ENCODE measurements around the gene AFAP1. TPM values are rescaled to one million over a fixed set of nuclear protein-coding genes. Genes with fewer than 3 reads are reported as not detected.

Gene AFAP1
- polyA plus RNA-seq, 2 donors: 2.0 to 4.0 TPM

- H3K9me3 ChIP-seq (ENCODE audit: control insufficient read depth in 2 of 2, insufficient read depth in 1 of 2, low read depth in 1 of 2, low read length in 1 of 2): no peaks in the 10 kb centered on the region
- peak overlapping the region in 1 of 2 donors; percentile 26 for H3K27ac ChIP-seq (ENCODE audit: low read depth in 2 of 2, low read length in 1 of 2)
- no peak overlapping the region for H3K4me3 ChIP-seq (ENCODE audit: low read depth in 1 of 2, low read length in 2 of 2)
- no peaks in the 10 kb centered on the region for H3K4me1 ChIP-seq (ENCODE audit: control insufficient read depth in 2 of 2, insufficient read depth in 2 of 2, low read length in 1 of 2)
- peaks cover 0 to 27% of the 10 kb centered on the region in 2 donors for H3K36me3 ChIP-seq (ENCODE audit: control insufficient read depth in 2 of 2, insufficient read depth in 2 of 2, low read length in 1 of 2)
- 88 to 89% methylated on average over 11 of the region's 11 CpGs for WGBS, 2 donors
- H3K27me3 ChIP-seq (ENCODE audit: control insufficient read depth in 1 of 2, insufficient read depth in 2 of 2, low read length in 2 of 2): no peaks in the 10 kb centered on the region
These were observed 173.6 kb downstream of the AFAP1 start for GRCh38 chr4:7766086-7766485.

- H3K27me3 ChIP-seq (ENCODE audit: control insufficient read depth in 1 of 2, insufficient read depth in 2 of 2, low read length in 2 of 2): no peaks in the 10 kb centered on the region
- no peaks in the 10 kb centered on the region for H3K9me3 ChIP-seq (ENCODE audit: control insufficient read depth in 2 of 2, insufficient read depth in 1 of 2, low read depth in 1 of 2, low read length in 1 of 2)
- H3K4me1 ChIP-seq (ENCODE audit: control insufficient read depth in 2 of 2, insufficient read depth in 2 of 2, low read length in 1 of 2): no peaks in the 10 kb centered on the region
- H3K36me3 ChIP-seq (ENCODE audit: control insufficient read depth in 2 of 2, insufficient read depth in 2 of 2, low read length in 1 of 2): peaks cover 0 to 27% of the 10 kb centered on the region in 2 donors
- 83 to 85% methylated on average over 12 of the region's 12 CpGs for WGBS, 2 donors
- H3K4me3 ChIP-seq (ENCODE audit: low read depth in 1 of 2, low read length in 2 of 2): no peak overlapping the region
- H3K27ac ChIP-seq (ENCODE audit: low read depth in 2 of 2, low read length in 1 of 2): no peak overlapping the region
These were observed 174.0 kb downstream of the AFAP1 start for GRCh38 chr4:7765666-7766065.

GRCh38 chr4:7764466-7764865 lies 175.2 kb downstream of the AFAP1 start:
- peaks cover 0 to 26% of the 10 kb centered on the region in 2 donors for H3K36me3 ChIP-seq (ENCODE audit: control insufficient read depth in 2 of 2, insufficient read depth in 2 of 2, low read length in 1 of 2)
- 87 to 88% methylated on average over 5 of the region's 5 CpGs for WGBS, 2 donors

GRCh38 chr4:7763788-7764187 lies 175.9 kb downstream of the AFAP1 start:
- Histone ChIP-seq H3K27ac (ENCODE audit: low read depth in 2 of 2, low read length in 1 of 2) (no peak overlapping the region), H3K4me3 (ENCODE audit: low read depth in 1 of 2, low read length in 2 of 2) (no peak overlapping the region), H3K9me3 (ENCODE audit: control insufficient read depth in 2 of 2, insufficient read depth in 1 of 2, low read depth in 1 of 2, low read length in 1 of 2) (no peaks in the 10 kb centered on the region), H3K36me3 (ENCODE audit: control insufficient read depth in 2 of 2, insufficient read depth in 2 of 2, low read length in 1 of 2) (peaks cover 0 to 22% of the 10 kb centered on the region in 2 donors), H3K27me3 (ENCODE audit: control insufficient read depth in 1 of 2, insufficient read depth in 2 of 2, low read length in 2 of 2) (no peaks in the 10 kb centered on the region), H3K4me1 (ENCODE audit: control insufficient read depth in 2 of 2, insufficient read depth in 2 of 2, low read length in 1 of 2) (no peaks in the 10 kb centered on the region)
- WGBS, 2 donors: 83 to 87% methylated on average over 10 of the region's 10 CpGs

More at GRCh38 chr4:7764466-7764865, 175.2 kb downstream of the AFAP1 start:
- H3K4me3 ChIP-seq (ENCODE audit: low read depth in 1 of 2, low read length in 2 of 2): no peak overlapping the region
- no peaks in the 10 kb centered on the region for H3K4me1 ChIP-seq (ENCODE audit: control insufficient read depth in 2 of 2, insufficient read depth in 2 of 2, low read length in 1 of 2)
- no peak overlapping the region for H3K27ac ChIP-seq (ENCODE audit: low read depth in 2 of 2, low read length in 1 of 2)
- H3K27me3 ChIP-seq (ENCODE audit: control insufficient read depth in 1 of 2, insufficient read depth in 2 of 2, low read length in 2 of 2): no peaks in the 10 kb centered on the region
- no peaks in the 10 kb centered on the region for H3K9me3 ChIP-seq (ENCODE audit: control insufficient read depth in 2 of 2, insufficient read depth in 1 of 2, low read depth in 1 of 2, low read length in 1 of 2)

DNA sequence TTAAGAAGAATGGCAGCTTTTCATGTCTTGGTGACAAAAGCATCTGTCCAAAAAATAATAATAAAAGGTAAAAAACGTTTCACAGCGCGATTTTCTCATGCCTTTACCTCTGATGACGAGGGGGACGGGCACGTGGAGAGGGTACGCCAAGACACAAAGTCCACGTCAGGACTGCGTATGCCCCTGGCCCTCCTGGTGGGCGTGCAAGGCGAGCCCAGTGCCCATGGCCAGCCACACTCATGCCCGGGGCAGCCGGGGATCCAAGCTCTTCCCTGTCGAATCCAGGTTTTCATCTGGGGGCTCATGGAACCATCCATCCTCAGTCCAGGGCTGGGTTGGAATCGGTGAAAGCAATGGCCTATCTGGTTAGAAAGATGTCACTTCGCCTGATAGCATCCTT lies 176.6 kb downstream of the AFAP1 start:
- Histone ChIP-seq H3K36me3 (ENCODE audit: control insufficient read depth in 2 of 2, insufficient read depth in 2 of 2, low read length in 1 of 2) (peaks cover 0 to 22% of the 10 kb centered on the region in 2 donors), H3K27ac (ENCODE audit: low read depth in 2 of 2, low read length in 1 of 2) (no peak overlapping the region), H3K27me3 (ENCODE audit: control insufficient read depth in 1 of 2, insufficient read depth in 2 of 2, low read length in 2 of 2) (no peaks in the 10 kb centered on the region), H3K4me3 (ENCODE audit: low read depth in 1 of 2, low read length in 2 of 2) (no peak overlapping the region), H3K4me1 (ENCODE audit: control insufficient read depth in 2 of 2, insufficient read depth in 2 of 2, low read length in 1 of 2) (no peaks in the 10 kb centered on the region), H3K9me3 (ENCODE audit: control insufficient read depth in 2 of 2, insufficient read depth in 1 of 2, low read depth in 1 of 2, low read length in 1 of 2) (no peaks in the 10 kb centered on the region)
- 91 to 93% methylated on average over 16 of the region's 16 CpGs for WGBS, 2 donors

- Histone ChIP-seq H3K4me1 (ENCODE audit: control insufficient read depth in 2 of 2, insufficient read depth in 2 of 2, low read length in 1 of 2) (no peaks in the 10 kb centered on the region), H3K4me3 (ENCODE audit: low read depth in 1 of 2, low read length in 2 of 2) (no peak overlapping the region), H3K27ac (ENCODE audit: low read depth in 2 of 2, low read length in 1 of 2) (peak overlapping the region in 1 of 2 donors; percentile 44), H3K36me3 (ENCODE audit: control insufficient read depth in 2 of 2, insufficient read depth in 2 of 2, low read length in 1 of 2) (peaks cover 0 to 22% of the 10 kb centered on the region in 2 donors), H3K9me3 (ENCODE audit: control insufficient read depth in 2 of 2, insufficient read depth in 1 of 2, low read depth in 1 of 2, low read length in 1 of 2) (no peaks in the 10 kb centered on the region), H3K27me3 (ENCODE audit: control insufficient read depth in 1 of 2, insufficient read depth in 2 of 2, low read length in 2 of 2) (no peaks in the 10 kb centered on the region)
- WGBS, 2 donors: 81 to 88% methylated on average over 15 of the region's 15 CpGs
These were observed 177.2 kb downstream of the AFAP1 start for GRCh38 chr4:7762376-7763030.

DNA sequence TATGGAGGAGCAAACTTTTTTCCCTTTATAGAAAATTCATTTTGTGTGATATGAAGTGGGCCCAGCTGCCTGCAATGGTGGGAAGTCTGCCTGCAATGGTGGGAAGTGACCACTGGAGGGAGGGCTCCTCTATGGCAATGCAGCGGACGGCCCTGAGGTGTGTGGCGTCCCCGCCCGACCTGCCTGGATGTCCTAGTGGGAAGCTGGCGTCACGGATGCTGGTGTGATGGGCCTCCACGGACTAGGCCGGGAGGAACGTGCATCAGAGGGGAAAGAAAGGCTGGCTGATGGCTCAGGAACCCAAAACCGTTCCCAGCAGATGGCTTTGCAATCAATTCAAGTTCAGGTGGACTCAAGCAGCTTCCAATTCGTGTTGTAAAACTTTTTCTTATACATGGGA lies 177.9 kb downstream of the AFAP1 start:
- Histone ChIP-seq H3K4me3 (ENCODE audit: low read depth in 1 of 2, low read length in 2 of 2) (no peak overlapping the region), H3K27me3 (ENCODE audit: control insufficient read depth in 1 of 2, insufficient read depth in 2 of 2, low read length in 2 of 2) (no peaks in the 10 kb centered on the region), H3K27ac (ENCODE audit: low read depth in 2 of 2, low read length in 1 of 2) (peak overlapping the region in 1 of 2 donors; percentile 44), H3K4me1 (ENCODE audit: control insufficient read depth in 2 of 2, insufficient read depth in 2 of 2, low read length in 1 of 2) (no peaks in the 10 kb centered on the region), H3K36me3 (ENCODE audit: control insufficient read depth in 2 of 2, insufficient read depth in 2 of 2, low read length in 1 of 2) (peaks cover 0 to 18% of the 10 kb centered on the region in 2 donors), H3K9me3 (ENCODE audit: control insufficient read depth in 2 of 2, insufficient read depth in 1 of 2, low read depth in 1 of 2, low read length in 1 of 2) (no peaks in the 10 kb centered on the region)
- 39 to 55% methylated on average over 12 of the region's 12 CpGs for WGBS, 2 donors

- Histone ChIP-seq H3K9me3 (ENCODE audit: control insufficient read depth in 2 of 2, insufficient read depth in 1 of 2, low read depth in 1 of 2, low read length in 1 of 2) (no peaks in the 10 kb centered on the region), H3K36me3 (ENCODE audit: control insufficient read depth in 2 of 2, insufficient read depth in 2 of 2, low read length in 1 of 2) (peaks cover 0 to 15% of the 10 kb centered on the region in 2 donors), H3K4me3 (ENCODE audit: low read depth in 1 of 2, low read length in 2 of 2) (no peak overlapping the region), H3K27ac (ENCODE audit: low read depth in 2 of 2, low read length in 1 of 2) (no peak overlapping the region), H3K27me3 (ENCODE audit: control insufficient read depth in 1 of 2, insufficient read depth in 2 of 2, low read length in 2 of 2) (no peaks in the 10 kb centered on the region), H3K4me1 (ENCODE audit: control insufficient read depth in 2 of 2, insufficient read depth in 2 of 2, low read length in 1 of 2) (no peaks in the 10 kb centered on the region)
- 86 to 90% methylated on average over 11 of the region's 11 CpGs for WGBS, 2 donors
These were observed 178.3 kb downstream of the AFAP1 start for GRCh38 chr4:7761312-7761711.

DNA sequence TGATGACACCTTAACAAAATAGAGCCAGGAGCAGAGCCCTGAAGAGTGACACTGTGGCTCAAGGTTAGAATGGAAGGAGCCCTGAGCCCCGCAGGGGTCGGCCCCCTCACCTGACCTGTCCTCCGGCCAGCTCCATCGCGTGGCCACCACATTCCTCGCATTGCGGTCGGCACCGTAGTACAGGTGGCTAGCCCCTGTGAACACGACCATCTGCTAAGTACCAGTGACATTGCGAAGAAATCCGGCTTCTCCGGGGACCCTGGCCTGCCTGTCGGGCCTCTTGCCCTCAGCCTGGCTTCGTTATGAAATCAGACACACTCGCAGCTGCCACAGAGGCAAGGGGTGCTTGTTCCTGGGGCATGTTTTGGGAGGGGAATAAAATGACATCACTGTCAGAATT lies 179.0 kb downstream of the AFAP1 start:
- no peaks in the 10 kb centered on the region for H3K27me3 ChIP-seq (ENCODE audit: control insufficient read depth in 1 of 2, insufficient read depth in 2 of 2, low read length in 2 of 2)
- WGBS, 2 donors: 87 to 90% methylated on average over 16 of the region's 16 CpGs
- H3K36me3 ChIP-seq (ENCODE audit: control insufficient read depth in 2 of 2, insufficient read depth in 2 of 2, low read length in 1 of 2): peaks cover 0 to 13% of the 10 kb centered on the region in 2 donors
- H3K9me3 ChIP-seq (ENCODE audit: control insufficient read depth in 2 of 2, insufficient read depth in 1 of 2, low read depth in 1 of 2, low read length in 1 of 2): no peaks in the 10 kb centered on the region
- no peaks in the 10 kb centered on the region for H3K4me1 ChIP-seq (ENCODE audit: control insufficient read depth in 2 of 2, insufficient read depth in 2 of 2, low read length in 1 of 2)
- no peak overlapping the region for H3K4me3 ChIP-seq (ENCODE audit: low read depth in 1 of 2, low read length in 2 of 2)
- no peak overlapping the region for H3K27ac ChIP-seq (ENCODE audit: low read depth in 2 of 2, low read length in 1 of 2)

DNA sequence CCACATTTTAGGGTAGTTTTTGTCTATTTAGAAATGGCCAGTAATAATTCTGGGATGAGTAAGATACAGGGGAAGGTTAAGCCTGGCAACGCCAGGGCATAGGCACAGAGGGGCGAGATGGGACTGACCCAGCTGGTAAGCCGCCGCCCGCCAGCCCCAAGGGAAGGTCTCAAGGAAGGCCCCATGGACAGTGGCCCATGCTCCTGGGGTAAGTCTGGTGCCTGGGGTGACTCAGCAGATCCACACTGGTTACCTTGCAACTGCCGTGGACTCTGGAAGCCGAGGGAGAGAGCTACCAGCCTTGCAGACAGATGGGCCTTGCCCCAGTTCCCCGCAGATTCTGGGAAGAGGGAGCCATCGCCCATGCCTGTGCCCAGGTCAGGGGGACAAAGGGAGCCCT lies 179.4 kb downstream of the AFAP1 start:
- H3K27ac ChIP-seq (ENCODE audit: low read depth in 2 of 2, low read length in 1 of 2): no peak overlapping the region
- no peaks in the 10 kb centered on the region for H3K4me1 ChIP-seq (ENCODE audit: control insufficient read depth in 2 of 2, insufficient read depth in 2 of 2, low read length in 1 of 2)
- WGBS, 2 donors: 78 to 87% methylated on average over 9 of the region's 9 CpGs
- no peak overlapping the region for H3K4me3 ChIP-seq (ENCODE audit: low read depth in 1 of 2, low read length in 2 of 2)
- peaks cover 0 to 11% of the 10 kb centered on the region in 2 donors for H3K36me3 ChIP-seq (ENCODE audit: control insufficient read depth in 2 of 2, insufficient read depth in 2 of 2, low read length in 1 of 2)
- H3K9me3 ChIP-seq (ENCODE audit: control insufficient read depth in 2 of 2, insufficient read depth in 1 of 2, low read depth in 1 of 2, low read length in 1 of 2): no peaks in the 10 kb centered on the region
- H3K27me3 ChIP-seq (ENCODE audit: control insufficient read depth in 1 of 2, insufficient read depth in 2 of 2, low read length in 2 of 2): no peaks in the 10 kb centered on the region
